ENCODE data around the gene FCAR.
"Not testable (repeated sequence)": the region's sequence is repeated elsewhere in the genome, so short reads cannot be mapped to it uniquely, and the experiment has no call there.

Gene FCAR

DNA sequence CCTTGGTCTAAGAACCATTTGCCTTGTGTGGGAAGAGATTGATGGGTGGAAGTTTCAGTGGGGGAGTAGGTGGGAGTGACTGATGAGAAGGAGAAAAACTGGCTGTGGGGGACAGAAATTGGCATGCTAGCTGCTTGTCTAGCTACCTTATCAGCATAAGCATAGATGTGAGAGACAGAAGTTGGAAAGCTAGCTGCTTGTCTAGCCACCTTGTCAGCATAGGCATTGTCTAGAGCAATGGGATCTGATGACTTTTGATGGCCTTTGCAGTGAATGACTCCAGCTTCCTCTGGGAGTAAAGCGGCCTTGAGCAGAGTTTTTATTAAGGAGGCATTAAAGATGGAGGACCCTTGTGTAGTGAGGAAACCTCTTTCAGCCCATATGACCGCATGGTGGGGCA lies 22.0 kb downstream of the FCAR start:
- no peak for DNase-seq

GRCh38 chr19:54898685-54899084 lies 24.6 kb downstream of the FCAR start:
- not testable (repeated sequence) for DNase-seq

GRCh38 chr19:54899646-54900045 lies 25.6 kb downstream of the FCAR start:
- DNase-seq = not testable (repeated sequence)

DNA sequence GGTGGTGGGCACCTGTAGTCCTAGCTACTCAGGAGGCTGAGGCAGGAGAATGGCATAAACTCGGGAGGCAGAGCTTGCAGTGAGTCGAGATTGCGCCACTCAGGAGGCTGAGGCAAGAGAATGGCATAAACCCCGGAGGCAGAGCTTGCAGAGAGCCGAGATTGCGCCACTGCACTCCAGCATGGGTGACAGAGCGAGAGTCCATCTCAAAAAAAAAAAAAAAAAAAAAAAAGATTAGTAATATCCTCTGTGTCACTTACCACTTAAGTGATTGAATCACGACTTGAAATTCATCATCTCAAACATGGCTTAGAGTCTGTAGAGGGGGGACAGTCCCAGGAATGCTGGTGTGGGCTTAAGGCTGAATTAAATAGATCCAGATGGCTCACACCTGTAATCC lies 27.1 kb downstream of the FCAR start:
- DNase-seq = not testable (repeated sequence)

DNA sequence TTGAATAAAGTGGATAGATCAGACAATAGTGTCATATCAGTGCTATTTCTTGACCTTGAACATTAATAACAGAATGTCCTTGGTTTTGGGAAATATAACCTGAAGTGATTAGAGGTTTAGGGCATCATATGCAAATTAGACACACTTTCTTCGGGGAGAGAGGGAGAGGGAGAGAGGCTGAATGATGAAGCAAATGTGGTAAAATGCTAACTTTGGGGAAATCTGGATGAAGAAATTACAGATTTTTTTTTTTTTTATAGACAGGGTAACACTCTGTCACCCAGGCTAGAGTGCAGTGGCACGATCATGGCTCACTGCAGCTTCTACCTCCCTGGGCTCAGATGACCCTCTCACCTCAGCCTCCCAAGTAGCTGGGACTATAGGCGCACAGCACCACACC lies 28.0 kb downstream of the FCAR start:
- DNase-seq = no peak

DNA sequence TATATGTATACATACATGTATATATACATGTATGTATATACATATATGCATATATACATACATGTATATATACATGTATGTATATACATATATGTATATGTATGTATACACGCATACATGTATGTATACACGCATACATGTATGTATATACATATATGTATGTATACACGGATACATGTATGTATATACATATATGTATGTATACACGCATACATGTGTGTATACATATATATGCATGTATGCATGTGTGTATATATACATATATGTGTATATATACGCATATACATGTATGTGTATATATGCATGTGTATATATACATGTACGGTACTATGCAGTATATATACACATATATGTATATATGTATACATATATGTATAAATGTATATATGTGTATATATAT lies 29.3 kb downstream of the FCAR start:
- no peak for DNase-seq

GRCh38 chr19:54904261-54904660 lies 30.2 kb downstream of the FCAR start:
- DNase-seq = not testable (repeated sequence)

- no peak for DNase-seq
These were observed 31.4 kb downstream of the FCAR start for GRCh38 chr19:54905421-54905802.

DNA sequence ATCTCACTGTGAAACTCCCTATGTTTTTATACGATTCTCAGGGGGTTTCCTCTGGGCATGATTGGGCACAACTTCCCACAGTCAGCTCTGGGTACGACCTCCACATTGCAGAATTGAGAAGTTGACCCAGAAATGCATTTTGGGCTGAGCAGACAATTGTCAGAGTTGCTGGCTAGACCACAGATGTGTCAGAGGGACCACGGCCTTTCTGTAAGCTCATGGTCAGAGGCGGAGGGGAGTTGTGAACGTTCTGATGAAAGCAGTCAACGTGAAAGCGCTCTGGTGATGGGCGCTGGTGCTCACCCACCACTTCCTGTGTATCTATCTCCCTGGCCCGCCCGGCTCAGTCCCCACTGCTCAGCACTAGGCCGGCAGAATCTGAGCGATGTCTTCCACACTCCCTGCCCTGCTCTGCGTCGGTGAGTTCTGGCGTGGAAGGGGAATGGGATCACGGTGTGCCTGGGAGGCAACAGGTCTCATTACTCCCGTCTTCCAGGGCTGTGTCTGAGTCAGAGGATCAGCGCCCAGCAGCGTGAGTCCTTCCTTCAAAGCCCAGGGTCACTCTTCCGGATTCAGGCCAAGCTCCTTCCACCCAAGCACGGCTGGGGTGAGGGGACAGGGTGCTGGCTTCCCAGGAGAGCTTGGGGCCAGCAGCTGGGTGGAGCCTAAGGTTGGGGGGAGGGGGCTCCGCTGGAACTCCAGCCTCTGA lies 31.9 kb downstream of the FCAR start, which contains the start of gene NCR1:
TSS of gene NCR1 (plus strand) at position 346 of the 709 bp plus-strand sequence. CDS start at position 386, 40 bp downstream.
- DNase-seq = peak; percentile 37

DNA sequence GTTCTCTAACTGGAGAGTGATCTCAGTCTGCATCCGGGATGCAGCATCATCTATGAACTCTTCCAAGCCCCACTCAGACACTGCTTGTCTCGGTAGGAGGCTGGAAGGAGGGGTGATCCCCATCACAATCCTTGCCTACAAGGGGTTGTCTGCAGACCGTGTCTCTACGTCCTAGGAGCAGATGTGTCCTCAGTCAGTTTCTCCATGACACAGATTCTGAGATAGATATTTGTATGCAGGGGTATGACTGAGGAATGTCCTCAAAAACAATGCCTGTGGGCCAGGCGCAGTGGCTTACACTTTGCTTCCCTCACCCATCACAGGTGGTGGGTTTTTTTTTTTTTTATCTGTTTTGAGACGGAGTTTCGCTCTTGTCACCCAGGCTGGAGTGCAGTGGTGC lies 32.8 kb downstream of the FCAR start:
- no peak for DNase-seq

DNA sequence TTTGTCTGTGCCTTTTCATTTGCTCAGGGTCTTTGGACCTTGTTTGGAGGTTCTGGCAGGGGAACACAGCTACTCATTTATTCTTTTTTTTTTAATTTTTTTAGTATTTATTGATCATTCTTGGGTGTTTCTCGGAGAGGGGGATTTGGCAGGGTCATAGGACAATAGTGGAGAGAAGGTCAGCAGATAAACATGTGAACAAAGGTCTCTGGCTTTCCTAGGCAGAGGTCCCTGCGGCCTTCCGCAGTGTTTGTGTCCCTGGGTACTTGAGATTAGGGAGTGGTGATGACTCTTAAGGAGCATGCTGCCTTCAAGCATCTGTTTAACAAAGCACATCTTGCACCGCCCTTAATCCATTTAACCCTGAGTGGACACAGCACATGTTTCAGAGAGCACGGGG lies 33.9 kb downstream of the FCAR start:
- not testable (repeated sequence) for DNase-seq

GRCh38 chr19:54916822-54917221 lies 42.8 kb downstream of the FCAR start:
- peak; percentile 2 for DNase-seq

DNA sequence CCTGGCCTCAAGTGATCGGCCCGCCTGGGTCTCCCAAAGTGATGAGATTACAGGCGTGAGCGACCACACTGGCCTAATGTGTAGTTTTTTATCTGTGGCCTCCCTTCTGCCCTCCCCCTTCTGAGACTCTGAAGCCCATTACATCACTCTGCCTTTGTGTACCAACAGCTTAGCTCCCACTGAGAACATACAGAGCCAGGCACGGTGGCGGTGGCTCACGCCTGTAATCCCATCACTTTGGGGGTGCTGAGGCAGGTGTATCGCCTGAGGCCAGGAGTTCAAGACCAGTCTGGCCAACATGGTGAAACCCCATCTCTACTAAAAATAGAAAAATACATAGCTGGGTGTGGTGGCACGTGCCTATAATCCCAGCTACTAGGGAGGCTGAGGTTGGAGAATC lies 44.5 kb downstream of the FCAR start:
- no peak for DNase-seq

DNA sequence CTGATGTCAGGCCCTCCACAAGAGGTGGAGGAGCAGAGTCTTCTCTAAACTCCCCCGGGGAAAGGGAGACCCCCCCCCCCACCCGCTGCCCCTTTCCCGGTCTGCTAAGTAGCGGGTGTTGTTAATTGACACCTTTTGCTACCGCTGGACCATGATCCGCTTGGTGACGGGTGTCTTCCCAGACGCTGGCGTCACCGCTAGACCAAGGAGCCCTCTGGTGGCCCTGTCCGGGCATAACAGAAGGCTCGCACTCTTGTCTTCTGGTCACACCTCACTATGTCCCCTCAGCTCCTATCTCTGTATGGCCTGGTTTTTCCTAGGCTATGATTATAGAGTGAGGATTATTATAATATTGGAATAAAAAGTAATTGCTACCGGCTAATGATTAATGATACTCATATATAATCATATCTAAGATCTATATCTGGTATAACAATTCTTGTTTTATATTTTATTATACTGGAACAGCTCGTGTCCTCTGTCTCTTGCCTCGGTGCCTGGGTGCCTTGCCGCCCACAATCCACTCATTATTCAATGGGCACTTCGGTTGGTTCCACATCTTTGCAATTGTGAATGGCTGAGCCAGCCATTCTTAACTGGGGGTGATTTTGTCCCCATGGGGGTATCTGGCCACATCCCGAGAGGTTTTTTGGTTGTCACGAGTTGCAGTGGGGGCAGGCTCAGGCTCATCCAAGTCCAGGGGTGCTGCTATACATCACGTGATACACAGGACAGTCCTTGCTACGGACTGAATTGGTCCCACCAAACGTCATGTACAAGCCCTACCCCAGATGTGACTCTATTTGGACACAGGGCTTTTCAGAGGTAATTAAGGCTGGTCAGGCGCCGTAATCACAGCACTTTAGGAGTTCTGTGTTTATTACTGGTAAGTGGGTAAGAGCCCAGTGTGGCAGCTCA lies 45.9 kb downstream of the FCAR start:
- DNase-seq = not testable (repeated sequence)

- DNase-seq = no peak
These were observed 47.0 kb downstream of the FCAR start for GRCh38 chr19:54921082-54921481.

DNA sequence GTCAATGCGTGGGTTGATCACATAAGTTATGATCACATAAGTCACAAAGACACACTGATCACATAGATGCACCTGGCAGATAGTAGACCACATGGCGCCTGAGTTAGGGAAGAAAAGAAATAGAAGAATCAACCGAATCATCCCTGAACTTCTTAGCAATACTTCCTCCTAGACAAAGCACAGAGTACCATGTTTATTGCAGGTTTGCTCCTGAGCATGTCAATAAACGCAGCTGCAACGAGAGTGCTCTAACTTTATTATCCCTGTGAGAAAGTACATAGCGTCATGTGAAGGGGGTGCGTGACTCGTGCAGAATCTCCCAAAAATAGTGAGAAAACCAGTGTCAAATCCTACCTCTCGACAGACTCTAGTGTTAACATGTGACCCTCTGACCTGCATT lies 49.2 kb downstream of the FCAR start:
- no peak for DNase-seq

GRCh38 chr19:54928299-54928698 lies 54.3 kb downstream of the FCAR start:
- no peak for DNase-seq

GRCh38 chr19:54937926-54938325 lies 63.9 kb downstream of the FCAR start:
- DNase-seq = no peak

DNA sequence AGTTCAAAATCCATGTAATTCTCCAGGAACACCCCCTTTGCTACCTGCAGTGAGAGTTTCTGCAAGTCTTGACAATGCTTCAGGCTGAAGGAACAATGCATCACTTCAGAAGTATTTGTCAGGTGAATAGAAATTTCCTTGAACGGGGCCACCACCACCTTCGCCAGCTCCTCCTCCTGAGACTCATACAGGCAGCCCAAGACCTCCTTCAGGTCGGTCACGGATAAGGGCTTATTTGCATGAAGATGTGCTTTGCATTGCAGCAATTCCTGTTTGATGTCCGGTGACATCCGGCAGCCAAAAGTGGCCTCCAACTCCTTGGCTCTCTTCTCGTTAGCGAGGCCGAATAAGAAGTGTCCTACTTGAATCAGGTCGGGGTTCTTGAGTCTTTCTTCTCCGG lies 64.9 kb downstream of the FCAR start:
- DNase-seq = no peak

DNA sequence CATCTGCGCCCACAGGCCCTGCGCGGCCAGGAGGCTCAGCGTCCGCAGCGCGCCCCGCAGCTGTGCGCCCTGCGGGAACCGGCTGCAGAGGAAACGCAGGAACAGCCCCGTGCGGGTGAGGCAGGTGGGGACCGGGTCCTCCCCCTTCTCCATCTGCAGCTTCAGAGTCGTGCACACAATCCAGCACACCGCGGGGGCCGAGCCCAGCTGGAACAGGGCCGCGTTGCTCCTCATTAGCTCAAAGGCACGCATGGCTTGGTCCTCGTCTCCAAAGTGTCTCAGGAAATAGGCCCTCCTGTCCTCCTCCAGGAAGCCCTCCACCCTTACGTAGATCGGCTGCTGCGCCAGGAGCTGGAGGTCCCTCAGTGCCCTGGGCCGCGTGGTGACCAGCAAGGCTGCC lies 65.5 kb downstream of the FCAR start:
- not testable (repeated sequence) for DNase-seq
